Activated naive CD4-positive, alpha-beta T cell treated with anti-CD3 and anti-CD28 coated beads, Interleukin-2, amount 50 U/mL, for 16 hours (primary cell): Measurements from ENCODE around the gene METAP2.
"Not testable (repeated sequence)": the region's sequence is repeated elsewhere in the genome, so short reads cannot be mapped to it uniquely, and the experiment has no call there.

Experiments
- DNase-seq: peaks from one replicate; pipeline ENCODE4 v3.0.0-alpha.2; 2020

Gene METAP2

DNA sequence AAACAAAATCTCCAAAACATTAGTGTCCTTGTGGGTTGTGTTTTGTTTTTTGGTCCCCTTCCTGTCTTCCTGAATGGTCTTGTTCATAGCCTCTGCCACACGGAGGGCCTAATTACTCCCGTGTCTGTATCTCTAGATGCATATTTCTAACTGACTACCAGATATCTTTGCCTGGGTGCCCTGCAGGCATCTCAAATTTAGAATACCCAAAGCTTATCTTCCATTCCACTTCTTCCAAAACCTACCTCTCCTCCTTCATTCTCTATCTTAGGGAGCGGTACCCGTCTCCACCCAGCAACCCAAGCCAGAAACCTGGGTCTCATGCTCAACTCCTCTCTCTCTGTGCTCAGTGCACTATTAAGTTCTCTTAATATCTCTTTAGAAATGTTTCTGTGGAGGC is 10.9 kb upstream of the METAP2 start:
- no peak for DNase-seq

DNA sequence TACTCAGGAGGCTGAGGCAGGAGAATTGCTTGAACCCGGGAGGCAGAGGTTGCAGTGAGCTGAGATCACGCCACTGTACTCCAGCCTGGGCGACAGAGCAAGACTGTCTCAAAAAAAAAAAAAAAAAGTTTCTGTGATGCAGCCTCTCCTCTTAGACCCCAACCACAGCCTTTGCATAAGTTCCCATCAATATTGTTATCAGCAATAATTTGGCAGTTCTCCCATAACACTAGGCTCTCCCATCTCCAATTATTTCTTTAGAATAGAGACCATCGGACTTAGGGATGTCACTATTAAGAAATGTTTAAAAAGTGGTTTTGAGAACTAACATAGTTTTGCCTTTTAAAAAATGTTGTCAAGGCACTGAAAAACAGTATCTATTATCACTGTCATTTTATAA is 10.2 kb upstream of the METAP2 start:
- not testable (repeated sequence) for DNase-seq

DNA sequence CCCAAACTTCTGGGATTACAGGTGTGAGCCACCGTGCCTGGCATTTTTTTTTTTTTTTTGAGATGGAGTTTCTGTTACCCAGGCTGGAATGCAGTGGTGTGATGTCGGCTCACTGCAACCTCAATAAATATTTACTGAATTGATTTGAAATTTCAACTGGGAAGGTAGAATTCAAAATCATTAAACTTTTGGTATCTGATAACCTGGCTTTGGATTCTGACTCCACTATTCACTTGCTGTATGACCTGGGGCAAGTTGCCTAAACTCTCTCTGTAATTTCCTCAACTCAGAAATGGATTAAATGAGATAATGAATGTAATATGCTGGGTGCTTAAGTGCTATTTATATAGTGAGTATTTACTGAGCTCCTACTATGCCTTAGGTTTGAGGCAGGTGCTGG is 8.7 kb upstream of the METAP2 start:
- DNase-seq = no peak

DNA sequence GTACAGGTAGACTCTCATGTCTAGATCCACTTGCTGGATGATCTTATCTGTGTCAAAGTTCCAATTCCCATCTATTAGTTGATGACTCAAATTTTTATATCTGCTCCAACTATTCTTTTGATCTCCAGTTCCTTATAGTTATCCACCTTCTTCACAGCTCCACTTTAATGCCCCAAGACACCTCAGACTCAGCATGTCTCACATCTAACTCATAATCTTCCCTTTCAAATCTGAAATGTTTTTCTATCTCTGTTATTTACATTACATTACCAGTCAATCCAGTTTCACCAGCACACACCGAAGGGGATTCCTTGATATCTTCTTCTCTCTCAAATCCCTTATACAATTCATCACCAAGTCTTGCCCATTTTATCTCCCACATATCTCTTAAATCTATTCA is 3.7 kb upstream of the METAP2 start:
- DNase-seq = no peak

DNA sequence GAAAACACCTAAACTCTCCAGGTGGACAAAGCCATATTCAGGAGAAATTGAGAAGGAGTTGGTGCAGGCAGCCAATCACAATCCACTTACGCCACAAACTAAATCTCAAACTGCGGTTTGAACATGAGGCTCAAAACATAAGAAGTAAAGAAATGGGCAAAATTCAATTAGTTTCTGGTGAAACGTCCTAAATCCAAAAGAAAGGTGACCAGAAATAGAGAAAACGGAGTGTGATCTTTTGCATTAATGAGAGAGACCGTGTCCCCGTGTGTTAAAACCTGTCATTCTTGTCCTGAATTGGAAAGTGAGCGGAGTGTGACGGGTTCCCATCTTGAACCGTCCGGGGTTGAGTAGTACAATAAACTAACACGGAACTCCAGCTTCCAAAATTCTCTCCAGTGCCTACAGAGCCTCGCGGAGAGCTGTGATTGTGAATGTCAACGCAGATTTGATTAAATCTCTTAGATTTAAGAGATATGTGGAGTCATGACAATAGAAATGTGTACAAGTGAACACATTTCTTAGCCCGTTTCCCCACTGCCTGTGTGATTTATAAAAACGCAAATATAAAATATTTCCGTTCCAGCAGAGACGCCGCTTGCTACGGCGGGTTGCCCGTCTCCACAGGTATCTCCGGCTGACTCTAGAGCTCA is 595 bp upstream of the METAP2 start:
- peak; percentile 15 for DNase-seq

DNA sequence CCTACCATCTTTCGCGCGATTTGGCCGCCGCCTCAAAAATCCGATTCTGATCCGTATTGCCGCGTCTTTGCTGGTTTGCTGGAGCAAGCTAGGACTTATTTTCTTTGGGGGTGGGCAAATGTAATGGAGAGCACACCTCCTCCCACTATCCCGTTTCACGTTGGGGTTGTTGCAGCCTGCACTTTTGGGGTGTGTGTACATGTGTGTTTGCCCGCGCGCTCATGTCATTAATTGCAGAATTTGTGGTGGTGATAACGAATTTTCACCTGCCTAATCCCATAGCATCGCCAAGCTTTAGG is 657 bp downstream of the METAP2 start:
- DNase-seq = no peak

DNA sequence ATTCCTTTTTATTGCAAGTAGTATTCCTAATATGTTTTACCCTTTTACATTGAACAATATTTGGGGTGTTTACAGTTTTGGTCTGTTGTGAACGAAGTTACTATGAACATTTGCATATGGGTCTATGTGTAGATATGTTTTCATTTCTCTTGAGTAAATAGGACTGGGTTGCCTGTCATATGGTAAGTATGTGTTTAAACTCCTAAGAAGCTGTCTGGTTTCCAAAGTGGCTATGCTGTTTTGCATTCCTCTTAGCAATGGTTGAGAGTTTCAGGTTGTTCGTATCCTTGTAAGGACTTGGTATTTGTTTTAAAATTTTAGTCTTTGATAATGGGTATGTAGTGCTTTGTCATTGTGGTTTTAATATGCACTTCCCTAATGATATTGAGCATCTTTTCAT is 6.3 kb downstream of the METAP2 start:
- no peak for DNase-seq

DNA sequence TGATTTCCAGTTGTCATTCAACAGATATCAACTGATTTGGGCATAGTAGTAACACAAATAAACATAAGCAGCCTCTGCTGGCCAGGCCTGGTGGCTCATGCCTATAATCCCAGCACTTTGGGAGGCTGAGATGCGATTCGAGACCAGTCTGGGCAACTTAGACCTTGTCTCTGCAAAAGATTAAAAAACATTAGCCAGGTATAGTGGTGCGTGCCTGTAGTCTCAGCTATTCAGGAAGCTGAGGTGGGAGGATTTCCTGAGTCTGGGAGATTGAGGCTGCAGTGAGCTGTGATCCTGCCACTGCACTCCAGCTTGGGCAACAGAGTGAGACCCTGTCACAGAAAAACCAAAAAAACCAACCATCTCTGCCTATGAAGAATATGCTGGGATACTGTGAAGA is 7.1 kb downstream of the METAP2 start:
- DNase-seq = no peak

DNA sequence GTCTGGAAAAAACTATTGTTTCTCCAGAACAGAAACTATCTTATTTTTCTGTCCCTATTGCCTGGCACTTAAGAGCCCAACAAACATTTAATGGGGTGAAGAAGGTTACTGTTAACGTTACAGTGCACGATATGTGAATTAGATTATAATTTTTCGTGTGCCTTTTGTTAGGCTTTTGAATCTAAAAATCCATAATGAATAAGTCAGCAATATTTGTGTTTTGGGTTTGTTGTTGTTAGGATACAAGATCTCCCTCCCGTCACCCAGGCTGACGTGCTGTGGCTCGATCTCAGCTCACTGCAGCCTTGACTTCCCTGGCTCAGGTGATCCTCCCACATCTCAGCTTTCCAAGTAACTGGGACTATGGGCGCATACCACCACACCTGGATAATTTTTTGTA is 7.9 kb downstream of the METAP2 start:
- no peak for DNase-seq

DNA sequence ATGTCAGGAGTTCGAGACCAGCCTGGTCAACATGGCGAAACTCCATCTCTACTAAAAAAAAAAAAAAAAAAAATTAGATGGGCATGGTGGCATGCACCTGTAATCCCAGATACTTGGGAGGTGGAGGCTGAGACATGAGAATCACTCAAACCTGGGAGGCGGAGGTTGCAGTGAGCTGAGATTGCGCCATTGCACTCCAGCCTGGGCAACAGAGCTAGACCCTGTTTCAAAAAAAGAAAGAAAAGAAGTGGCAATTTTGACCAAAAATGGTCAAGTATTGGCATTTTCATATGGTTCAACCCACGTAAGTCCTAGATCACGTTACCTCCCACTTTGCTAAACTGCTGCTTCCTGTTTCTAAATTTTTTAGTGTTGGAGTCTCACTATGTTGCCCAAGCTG is 8.6 kb downstream of the METAP2 start:
- not testable (repeated sequence) for DNase-seq

DNA sequence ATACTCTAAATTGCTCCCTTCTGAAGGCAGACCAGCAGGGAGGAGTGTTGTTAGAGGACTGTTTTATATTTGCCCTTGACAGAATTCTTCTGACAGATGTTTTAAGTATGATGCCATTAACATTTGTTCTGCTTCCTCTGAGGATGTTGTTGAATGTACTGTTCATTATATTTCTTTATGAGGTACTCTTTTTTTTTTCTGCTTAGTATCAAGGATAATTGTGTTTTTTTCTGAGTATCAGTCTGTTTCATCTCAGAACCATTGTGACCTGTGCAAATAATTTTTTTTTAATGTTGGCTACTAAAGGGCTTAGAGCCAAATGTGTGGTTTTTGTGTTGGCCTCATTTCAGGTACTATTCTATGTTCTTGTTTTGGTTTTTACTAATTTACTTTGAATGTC is 10.6 kb downstream of the METAP2 start:
- DNase-seq = no peak

DNA sequence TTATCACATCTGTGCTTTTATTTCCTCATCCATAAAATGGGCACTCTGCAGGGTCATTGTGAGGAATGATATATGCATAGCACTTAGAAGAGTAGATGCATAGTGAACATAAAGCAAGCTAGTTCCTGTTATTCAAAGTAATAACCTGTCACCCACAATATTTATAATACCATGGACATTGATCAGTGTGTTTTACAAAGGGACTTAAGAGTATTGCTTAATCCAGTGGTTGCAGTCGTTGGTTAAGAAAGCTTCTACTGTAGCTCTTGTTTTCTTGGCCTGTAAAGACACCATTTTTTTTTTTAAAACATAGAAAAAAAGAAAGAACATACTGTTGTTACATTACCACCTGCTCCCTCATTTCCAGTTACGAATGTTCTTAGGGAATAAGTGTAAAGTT is 13.1 kb downstream of the METAP2 start:
- no peak for DNase-seq

DNA sequence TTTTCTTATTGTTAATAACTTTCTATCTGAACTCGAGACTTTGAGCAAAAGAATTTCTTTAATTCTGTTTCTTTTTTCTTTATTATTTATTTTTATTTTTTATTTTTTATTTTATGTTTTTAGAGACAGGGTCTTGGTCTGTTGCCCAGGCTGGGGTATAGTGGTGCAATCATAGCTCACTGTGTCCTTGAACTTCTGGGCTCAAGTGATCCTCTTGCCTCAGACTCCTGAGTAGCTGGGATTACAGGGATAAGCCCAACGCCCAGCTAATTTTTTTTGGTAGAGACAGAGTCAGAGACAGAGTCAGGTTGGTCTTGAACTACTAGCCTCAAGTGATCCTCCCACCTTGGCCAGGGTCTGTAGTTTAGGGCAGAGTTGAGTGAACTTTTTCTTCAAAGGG is 18.5 kb downstream of the METAP2 start:
- DNase-seq = no peak

DNA sequence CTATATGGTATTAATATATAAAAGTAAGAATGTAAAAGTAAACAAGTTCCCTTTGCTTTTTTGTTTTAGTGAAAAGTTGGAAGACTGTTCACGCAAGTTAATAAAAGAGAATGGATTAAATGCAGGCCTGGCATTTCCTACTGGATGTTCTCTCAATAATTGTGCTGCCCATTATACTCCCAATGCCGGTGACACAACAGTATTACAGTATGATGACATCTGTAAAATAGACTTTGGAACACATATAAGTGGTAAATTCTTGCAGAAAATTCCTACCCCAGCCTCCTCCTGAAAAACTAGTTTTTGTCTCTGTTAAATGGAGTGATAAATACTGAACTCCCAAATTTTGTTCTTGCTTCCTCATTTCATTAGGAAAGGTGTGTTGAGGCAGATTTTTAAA is 20.9 kb downstream of the METAP2 start:
- DNase-seq = no peak

DNA sequence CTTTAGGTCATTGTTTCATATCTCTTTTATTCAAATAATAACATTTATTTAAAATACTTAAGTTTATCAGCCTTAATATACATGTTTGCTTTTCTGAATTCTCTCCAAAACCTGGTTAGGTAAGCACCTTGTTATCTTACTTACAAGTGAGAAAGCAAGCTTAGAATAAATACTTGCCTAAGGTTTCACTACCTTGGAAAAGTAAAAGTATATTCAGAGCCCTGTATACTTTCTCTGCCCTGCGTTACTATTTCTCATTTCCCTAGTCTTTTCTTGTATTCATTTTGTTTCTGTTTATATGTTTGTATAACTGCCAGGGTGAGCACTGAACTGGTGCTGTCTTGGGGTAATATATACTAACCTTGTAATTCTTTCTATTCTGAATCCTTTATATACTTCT is 21.5 kb downstream of the METAP2 start:
- no peak for DNase-seq

DNA sequence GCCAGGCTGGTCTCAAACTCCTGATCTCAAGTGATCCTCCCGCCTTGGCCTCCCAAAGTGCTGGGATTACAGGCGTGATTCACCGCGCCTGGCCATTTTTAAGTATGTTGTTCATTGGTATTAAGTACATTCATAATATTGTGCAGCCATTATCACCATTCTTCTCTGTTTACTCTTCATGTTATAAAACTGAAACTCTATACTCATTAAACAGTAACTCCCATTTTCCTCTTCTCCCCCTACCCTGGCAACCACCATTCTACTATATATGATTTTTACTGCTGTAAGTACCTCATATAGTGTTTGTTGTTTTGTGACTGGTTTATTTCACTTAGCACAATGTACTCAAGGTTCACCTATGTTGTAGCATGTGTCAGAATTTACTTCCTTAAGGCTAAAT is 23.1 kb downstream of the METAP2 start:
- no peak for DNase-seq

DNA sequence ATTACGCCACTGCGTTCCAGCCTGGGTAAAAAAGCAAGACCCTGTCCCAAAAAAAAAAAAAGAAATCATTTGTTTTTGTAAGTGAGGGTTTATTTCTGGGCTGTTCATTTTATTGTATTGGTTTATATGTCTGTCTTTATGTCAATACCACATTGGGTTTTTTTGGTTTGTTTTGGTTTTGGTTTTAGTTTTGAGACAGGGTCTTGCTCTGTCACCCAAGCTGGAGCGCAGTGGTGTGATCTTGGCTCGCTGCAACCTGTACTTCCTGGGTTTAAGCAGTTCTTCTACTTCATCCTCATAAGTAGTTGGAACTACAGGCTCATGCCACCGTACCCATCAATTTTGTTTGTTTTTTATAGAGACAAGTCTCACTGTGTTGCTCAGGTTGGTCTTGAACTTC is 25.0 kb downstream of the METAP2 start:
- DNase-seq = no peak

DNA sequence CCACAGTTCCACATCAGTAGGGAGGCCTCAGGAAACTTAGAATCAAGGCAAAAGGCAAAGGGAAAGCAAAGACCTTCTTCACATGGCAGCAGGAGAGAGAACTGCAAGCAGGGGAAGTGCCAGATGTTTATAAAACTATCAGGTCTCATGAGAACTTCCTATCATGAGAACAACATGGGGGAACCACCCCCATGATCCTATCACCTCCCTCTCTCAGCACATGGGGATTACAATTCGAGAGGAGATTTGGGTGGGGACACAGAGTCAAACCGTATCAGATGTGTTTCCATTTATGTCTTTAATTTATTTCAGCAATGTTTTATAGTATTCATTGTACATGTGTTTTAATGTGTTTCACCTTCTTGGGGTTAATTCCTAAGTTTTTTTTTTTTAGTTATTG is 25.8 kb downstream of the METAP2 start:
- DNase-seq = no peak

DNA sequence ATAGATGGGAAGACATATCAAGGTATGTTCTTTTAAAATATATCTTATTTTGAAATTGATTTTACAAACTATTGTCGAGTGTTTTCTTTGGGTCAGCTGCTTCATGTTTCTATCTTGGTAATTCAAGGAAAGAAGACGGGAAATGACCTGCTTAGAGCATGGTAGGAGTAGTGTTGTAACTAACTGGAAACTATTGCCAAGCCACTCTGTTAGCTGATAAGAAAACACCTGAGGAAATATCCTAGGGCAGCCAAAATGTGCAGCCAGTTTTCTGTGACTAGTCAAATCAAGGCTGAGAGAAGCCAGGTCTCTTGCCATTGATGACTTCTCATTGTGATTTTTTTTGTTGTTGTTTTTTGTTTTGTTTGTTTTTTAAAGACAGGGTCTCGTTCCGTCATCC is 30.2 kb downstream of the METAP2 start:
- DNase-seq = no peak

DNA sequence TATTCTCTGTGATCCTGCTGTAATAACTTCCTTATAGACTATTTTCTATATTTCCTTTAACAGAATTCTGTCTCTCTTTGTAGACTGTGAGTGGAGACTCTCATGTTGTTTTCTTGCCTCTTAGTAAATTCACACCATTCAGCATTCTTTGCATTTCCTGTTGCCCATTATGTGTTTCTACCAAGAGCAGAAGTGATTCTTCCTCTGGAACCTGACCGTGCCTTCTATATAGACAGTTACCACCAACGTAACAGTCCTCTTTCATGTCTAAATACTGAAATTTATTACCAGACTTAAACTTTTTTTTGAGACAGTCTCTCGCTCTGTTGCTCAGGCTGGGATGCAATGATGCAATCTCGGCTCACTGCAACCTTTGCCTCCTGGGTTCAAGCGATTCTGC is 31.1 kb downstream of the METAP2 start:
- DNase-seq = no peak

DNA sequence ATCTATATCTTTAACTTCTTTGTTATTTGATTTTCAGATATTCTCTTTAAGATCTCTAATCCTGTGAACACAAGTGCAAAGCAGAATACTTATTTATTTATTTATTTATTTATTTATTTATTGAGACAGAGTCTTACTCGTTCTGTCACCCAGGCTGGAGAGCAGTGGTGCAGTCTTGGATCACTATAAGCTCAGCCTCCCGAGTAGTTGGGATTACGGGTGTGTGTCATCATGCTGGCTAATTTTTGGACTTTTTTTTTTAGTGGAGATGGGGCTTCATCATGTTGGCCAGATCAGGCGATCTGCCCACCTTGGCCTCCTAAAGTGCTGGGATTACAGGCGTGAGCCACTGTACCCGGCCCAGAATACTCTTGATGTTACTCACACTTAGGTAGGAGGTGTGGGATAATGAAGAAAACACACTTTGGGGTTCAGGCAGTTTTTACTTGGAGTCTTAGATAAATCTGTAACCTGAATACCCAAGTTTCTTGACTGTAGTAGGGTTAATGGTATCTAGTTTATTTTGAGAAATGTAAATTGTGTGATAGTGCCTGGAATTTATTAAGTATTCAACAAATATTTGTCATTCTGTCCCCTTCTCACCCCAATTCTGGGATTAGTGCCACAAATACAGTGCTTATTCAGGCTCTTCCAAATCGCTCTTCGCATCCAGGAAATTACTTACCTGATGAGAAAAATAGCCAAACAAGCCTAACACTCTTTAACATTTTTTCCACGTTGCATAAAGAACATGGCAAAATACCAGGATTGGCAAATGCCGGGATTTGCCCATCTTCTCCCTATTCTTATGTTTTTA is 33.0 kb downstream of the METAP2 start:
- DNase-seq = no peak

DNA sequence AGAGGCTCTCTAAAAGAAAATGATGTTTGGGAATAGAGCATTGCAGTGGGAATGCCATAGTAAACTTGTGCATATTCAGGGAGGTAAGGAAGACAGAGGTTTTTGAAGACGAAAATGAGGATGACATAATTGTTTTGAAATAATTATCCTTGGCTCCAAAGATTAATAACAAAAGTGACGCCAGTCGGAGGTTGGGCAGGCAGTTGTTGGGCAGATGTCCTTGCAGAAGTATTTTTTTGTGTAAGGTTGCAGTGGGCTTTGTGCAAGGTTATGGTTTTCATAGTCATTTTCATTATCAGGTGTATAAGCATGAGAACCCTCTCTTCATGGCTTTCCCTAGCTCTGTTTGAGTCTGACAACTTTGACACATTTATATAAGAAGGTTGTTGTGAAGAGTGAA is 35.3 kb downstream of the METAP2 start:
- DNase-seq = no peak

DNA sequence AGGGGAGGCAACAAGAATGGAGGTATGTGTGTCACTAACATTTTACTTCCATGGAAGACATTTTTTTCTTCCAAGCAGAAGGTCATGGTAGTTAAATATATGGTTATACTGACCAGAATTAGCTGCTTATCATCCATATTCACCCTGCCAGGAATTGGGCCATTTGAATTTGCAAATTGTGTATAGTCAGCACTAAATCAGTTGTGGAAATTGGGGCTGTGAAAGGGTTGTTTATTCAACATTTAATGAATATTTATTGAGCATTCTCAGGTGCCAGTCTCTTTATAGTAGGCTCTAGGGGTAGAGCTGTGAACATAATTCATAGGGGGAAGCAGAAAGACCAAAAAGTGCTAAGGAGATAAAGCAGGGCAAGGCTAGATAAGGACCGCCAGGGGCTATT is 38.0 kb downstream of the METAP2 start:
- DNase-seq = no peak

DNA sequence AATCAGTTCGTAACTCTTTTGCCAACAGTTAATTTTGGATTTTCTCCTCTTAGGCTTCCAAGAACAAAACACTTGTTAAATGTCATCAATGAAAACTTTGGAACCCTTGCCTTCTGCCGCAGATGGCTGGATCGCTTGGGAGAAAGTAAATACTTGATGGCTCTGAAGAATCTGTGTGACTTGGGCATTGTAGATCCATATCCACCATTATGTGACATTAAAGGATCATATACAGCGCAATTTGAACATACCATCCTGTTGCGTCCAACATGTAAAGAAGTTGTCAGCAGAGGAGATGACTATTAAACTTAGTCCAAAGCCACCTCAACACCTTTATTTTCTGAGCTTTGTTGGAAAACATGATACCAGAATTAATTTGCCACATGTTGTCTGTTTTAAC is 39.6 kb downstream of the METAP2 start:
- DNase-seq = no peak

DNA sequence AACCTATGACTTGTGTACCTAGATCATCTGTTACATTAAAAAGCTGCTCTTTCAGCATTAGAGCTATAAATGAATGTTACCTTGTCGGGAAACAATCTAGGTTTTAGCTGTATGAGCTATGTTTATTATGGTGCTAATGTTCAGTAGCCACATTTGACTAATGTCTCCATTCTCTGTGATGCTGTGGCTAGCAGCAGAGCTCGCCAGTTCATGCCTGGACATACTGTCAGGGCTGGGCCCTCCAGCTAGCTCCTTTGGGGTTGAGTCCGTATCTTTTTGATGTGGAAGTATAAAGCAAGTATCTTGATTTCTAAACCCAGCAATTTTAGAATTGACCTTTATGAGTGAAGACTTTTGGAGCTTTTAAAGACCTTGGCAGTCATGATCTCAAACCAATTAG is 41.2 kb downstream of the METAP2 start:
- no peak for DNase-seq
